Endothelial cell of umbilical vein (primary cell): Measurements from ENCODE around the gene SCAI. TPM values are rescaled to one million over a fixed set of nuclear protein-coding genes. Genes with fewer than 3 reads are reported as not detected.
A peak's percentile ranks its signal among the peaks of the same experiment; 100 is the strongest.

Experiments
- BruUV-seq: library from RNA; stranded (reverse); fragments of 400-500 nt; replicated peaks from 2 replicates; lab custom pipeline; 2021; lab: Mats Ljungman, UMichigan
- CTCF ChIA-PET: fragments of 300-600, 350-600 bp; sonication (Branson Sonifier 250); formaldehyde crosslinking; loops from one replicate; lab custom pipeline; 2021; ENCODE audit warnings: antibody characterized with exemption, inconsistent platforms; lab: Charles Lee
- POLR2A ChIA-PET: fragments of 300-600, 350-600 bp; sonication (Branson Sonifier 250); formaldehyde crosslinking; loops from one replicate; lab custom pipeline; 2021; ENCODE audit warnings: antibody characterized with exemption, inconsistent platforms; lab: Charles Lee
- DNase-seq: peaks from one replicate; pipeline ENCODE4 v3.0.0-alpha.2; 2011; ENCODE audit warnings: low read depth, low spot score
- FAIRE-seq: peaks from 2 replicates; lab custom pipeline; 2011; peaks lifted over from hg19 to GRCh38; lab: Jason Lieb, UNC
- H2AFZ ChIP-seq: 2 replicates; pipeline ENCODE4 v1.6.0; 2012; ENCODE audit warnings: low read depth, low read length, control low read depth, inconsistent platforms
- H3K27ac ChIP-seq: 2 replicates; pipeline ENCODE4 v1.5.1; 2011; ENCODE audit warnings: low read depth, mild to moderate bottlenecking, control low read depth, low read length, moderate library complexity; ENCODE audit not compliant: insufficient read depth
- H3K27me3 ChIP-seq, 2 experiments: 2 replicates each; pipeline versions ENCODE4 v1.6.0 to v1.6.1; 2011; ENCODE audit warnings: low read length in 2 of 2, mixed read lengths in 1 of 2; ENCODE audit not compliant: control insufficient read depth in 2 of 2, insufficient read depth in 2 of 2
- H3K36me3 ChIP-seq, 2 experiments: 2 replicates in 1 of 2; 3 replicates in 1 of 2; pipeline ENCODE4 v1.5.1; 2011; ENCODE audit warnings: low read length in 2 of 2, mild to moderate bottlenecking in 1 of 2, moderate library complexity in 1 of 2; ENCODE audit not compliant: control insufficient read depth in 2 of 2, insufficient read depth in 2 of 2; ENCODE audit errors: extremely low read depth in 1 of 2
- H3K4me1 ChIP-seq: 3 replicates; pipeline ENCODE4 v1.5.1; 2011; ENCODE audit warnings: mild to moderate bottlenecking, low read length; ENCODE audit not compliant: control insufficient read depth, insufficient read depth; ENCODE audit errors: extremely low read depth
- H3K4me2 ChIP-seq: 2 replicates; pipeline ENCODE4 v1.6.1; 2011; ENCODE audit warnings: low read length, control low read depth, mixed read lengths; ENCODE audit not compliant: insufficient read depth
- H3K4me3 ChIP-seq, 3 experiments: fragments of 200-600 bp in 1 of 3; sonication (generic), shearing (Covaris generic) in 1 of 3; replicated peaks in 1 of 3; 2 replicates each; pipeline ENCODE4 v1.5.1; 2011 to 2016; ENCODE audit warnings: control low read depth in 3 of 3, low read length in 3 of 3, mild to moderate bottlenecking in 2 of 3, inconsistent platforms in 1 of 3, low read depth in 1 of 3, moderate library complexity in 1 of 3; ENCODE audit not compliant: insufficient read depth in 1 of 3
- H3K79me2 ChIP-seq: 2 replicates; pipeline ENCODE4 v1.6.0; 2012; ENCODE audit warnings: low read length, inconsistent platforms; ENCODE audit not compliant: control insufficient read depth, insufficient read depth
- H3K9ac ChIP-seq: replicated peaks from 2 replicates; pipeline ENCODE3; 2011; ENCODE audit warnings: low read length, control low read depth; ENCODE audit not compliant: insufficient read depth; ENCODE audit errors: extremely low read depth
- H3K9me1 ChIP-seq: replicated peaks from 3 replicates; pipeline ENCODE4 v1.6.0; 2011; ENCODE audit warnings: mild to moderate bottlenecking, low read length; ENCODE audit not compliant: control insufficient read depth, insufficient read depth; ENCODE audit errors: extremely low read depth
- H3K9me3 ChIP-seq: replicated peaks from 2 replicates; pipeline ENCODE4 v1.5.1; 2012; ENCODE audit warnings: low read length, inconsistent platforms; ENCODE audit not compliant: control insufficient read depth, insufficient read depth
- H4K20me1 ChIP-seq: replicated peaks from 2 replicates; pipeline ENCODE3; 2011; ENCODE audit warnings: mild to moderate bottlenecking, low read length; ENCODE audit not compliant: control insufficient read depth, insufficient read depth; ENCODE audit errors: extremely low read depth
- EZH2 ChIP-seq: IDR thresholded peaks from 2 replicates; pipeline ENCODE4 v1.6.1; 2012; ENCODE audit warnings: borderline replicate concordance, low read depth, mild to moderate bottlenecking, moderate library complexity, low read length, inconsistent platforms; ENCODE audit not compliant: severe bottlenecking
- FOS ChIP-seq: IDR thresholded peaks from 2 replicates; pipeline ENCODE4 v1.6.1; 2011; ENCODE audit warnings: mild to moderate bottlenecking, low read length, moderate library complexity, borderline replicate concordance; ENCODE audit not compliant: insufficient read depth
- GATA2 ChIP-seq: IDR thresholded peaks from 2 replicates; pipeline ENCODE4 v1.7.0; 2011; ENCODE audit warnings: low read depth, mild to moderate bottlenecking, moderate library complexity, mixed read lengths, low read length; ENCODE audit not compliant: insufficient read length, insufficient read depth
- JUN ChIP-seq: IDR thresholded peaks from 2 replicates; pipeline ENCODE4 v1.6.1; 2011; ENCODE audit warnings: borderline replicate concordance, low read depth; ENCODE audit not compliant: insufficient read length, insufficient read depth
- MYC ChIP-seq: IDR thresholded peaks from one replicate; pipeline ENCODE4 v1.6.1; 2011; ENCODE audit warnings: mild to moderate bottlenecking, low read depth, low read length
- POLR2A ChIP-seq: IDR thresholded peaks from 2 replicates; pipeline ENCODE4 v1.6.1; 2012; ENCODE audit warnings: low read depth, mild to moderate bottlenecking, control low read depth, low read length
- POLR2AphosphoS5 ChIP-seq: IDR thresholded peaks from 2 replicates; pipeline ENCODE4 v1.6.1; 2012; ENCODE audit warnings: low read depth, mild to moderate bottlenecking, control low read depth, low read length, moderate library complexity; ENCODE audit not compliant: insufficient read depth
- dilution Hi-C: fragments of 300-500 bp; cut with MboI; formaldehyde crosslinking; loops from one replicate; pipeline ENCODE4 v1.15.0; 2019; ENCODE audit warnings: low sequenced_read_pairs; ENCODE audit not compliant: extremely low pct_ligation_motif_present
- intact Hi-C: fragments of 100-400 bp; cut with micrococcal nuclease; formaldehyde crosslinking; loops from one replicate; pipeline ENCODE4 v1.10.0; 2022
- polyA plus RNA-seq, 4 experiments: library from polyadenylated mRNA; depleted of rRNA in 3 of 4; stranded (reverse) in 3 of 4; unstranded in 1 of 4; fragments of >200 nt; gene quantifications; 2 replicates each; pipeline versions ENCODE4 v1.2.1 to v1.2.3, GENCODE V29; 2011 to 2012; ENCODE audit warnings: missing spikeins in 1 of 4
- total RNA-seq: library from RNA; stranded (reverse); gene quantifications from 2 replicates; pipeline ENCODE4 v1.2.3, GENCODE V29; 2021
- TF ChIP-seq, protein P1 (sequence below), 2 donors: IDR thresholded peaks; 1 replicate in 1 of 2; 2 replicates in 1 of 2; pipeline ENCODE4 v1.5.1; 2011; ENCODE audit warnings: low read length in 2 of 2, mild to moderate bottlenecking in 2 of 2, moderate library complexity in 2 of 2, control low read depth in 1 of 2, inconsistent platforms in 1 of 2, low read depth in 1 of 2; ENCODE audit not compliant: insufficient read depth in 1 of 2; ENCODE audit errors: extremely low read depth in 1 of 2
- TF ChIP-seq, protein P2 (sequence below): IDR thresholded peaks from 2 replicates; pipeline ENCODE4 v1.6.1; 2011; ENCODE audit not compliant: insufficient read depth, insufficient read length

The SCAI gene
- total and polyA plus RNA-seq, 2 donors (not counting 3 experiments of a cell fraction or from before 2014, with no cell fraction given) = 2.0 to 9.3 TPM

- intact Hi-C loops (no loop called here), dilution Hi-C loops (no loop called here)
- Histone ChIP-seq H4K20me1 (no peaks in the 10 kb centered on the region), H3K9ac (peak overlapping the region; percentile 9), H3K36me3 (peaks cover 0 to 2% of the 10 kb centered on the region in 2 experiments), H3K27me3 (no peaks in the 10 kb centered on the region), H3K27ac (peak overlapping the region; percentile 34), H3K4me2 (no peak overlapping the region), H2AFZ (no peak overlapping the region), H3K4me1 (peaks cover 12% of the 10 kb centered on the region), H3K4me3 (no peak overlapping the region), H3K79me2 (no peaks in the 10 kb centered on the region), H3K9me1 (no peaks in the 10 kb centered on the region), H3K9me3 (no peaks in the 10 kb centered on the region)
- no peak for TF ChIP-seq POLR2AphosphoS5
- TF ChIP-seq, protein P1, sequence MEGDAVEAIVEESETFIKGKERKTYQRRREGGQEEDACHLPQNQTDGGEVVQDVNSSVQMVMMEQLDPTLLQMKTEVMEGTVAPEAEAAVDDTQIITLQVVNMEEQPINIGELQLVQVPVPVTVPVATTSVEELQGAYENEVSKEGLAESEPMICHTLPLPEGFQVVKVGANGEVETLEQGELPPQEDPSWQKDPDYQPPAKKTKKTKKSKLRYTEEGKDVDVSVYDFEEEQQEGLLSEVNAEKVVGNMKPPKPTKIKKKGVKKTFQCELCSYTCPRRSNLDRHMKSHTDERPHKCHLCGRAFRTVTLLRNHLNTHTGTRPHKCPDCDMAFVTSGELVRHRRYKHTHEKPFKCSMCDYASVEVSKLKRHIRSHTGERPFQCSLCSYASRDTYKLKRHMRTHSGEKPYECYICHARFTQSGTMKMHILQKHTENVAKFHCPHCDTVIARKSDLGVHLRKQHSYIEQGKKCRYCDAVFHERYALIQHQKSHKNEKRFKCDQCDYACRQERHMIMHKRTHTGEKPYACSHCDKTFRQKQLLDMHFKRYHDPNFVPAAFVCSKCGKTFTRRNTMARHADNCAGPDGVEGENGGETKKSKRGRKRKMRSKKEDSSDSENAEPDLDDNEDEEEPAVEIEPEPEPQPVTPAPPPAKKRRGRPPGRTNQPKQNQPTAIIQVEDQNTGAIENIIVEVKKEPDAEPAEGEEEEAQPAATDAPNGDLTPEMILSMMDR (IDR thresholded peaks at IDR 0.05; ENCODE audit: extremely low read depth in 1 of 2, insufficient read depth in 1 of 2, low read depth in 1 of 2, low read length in 2 of 2) = no peak
- TF ChIP-seq, protein P2, sequence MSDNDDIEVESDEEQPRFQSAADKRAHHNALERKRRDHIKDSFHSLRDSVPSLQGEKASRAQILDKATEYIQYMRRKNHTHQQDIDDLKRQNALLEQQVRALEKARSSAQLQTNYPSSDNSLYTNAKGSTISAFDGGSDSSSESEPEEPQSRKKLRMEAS = no peak
- no peak for TF ChIP-seq FOS
- TF ChIP-seq GATA2 = no peak
- TF ChIP-seq MYC = no peak
- TF ChIP-seq EZH2 = no peak
- no peak for TF ChIP-seq POLR2A
- no peak for TF ChIP-seq JUN
- ChIA-PET POLR2A (no interaction called here), CTCF (no interaction called here)
- DNase-seq (peak; percentile 23), FAIRE-seq (peak; percentile 33)
- BruUV-seq = no TSS peak
Observed at GRCh38 chr9:124906966-124907365, 236.4 kb downstream of the SCAI start.
